PC-3 (cell line): ENCODE results near the gene EIF2S2. TPM values are rescaled to one million over a fixed set of nuclear protein-coding genes. Genes with fewer than 3 reads are reported as not detected.

Source experiments
- ATAC-seq: fragments of 200-7000 bp; cut with Tn5 transposase; 2 replicates; pipeline ENCODE4 v1.9.1; 2020; ENCODE audit warnings: mild to moderate bottlenecking, moderate library complexity
- BruUV-seq: library from RNA; stranded (reverse); fragments of 400-500 nt; replicated peaks from 2 replicates; lab custom pipeline; 2021; lab: Mats Ljungman, UMichigan
- CTCF ChIA-PET: fragments of 300-600 bp; sonication (Branson Sonifier 250); formaldehyde crosslinking; loops from one replicate; lab custom pipeline; 2022; ENCODE audit warnings: antibody characterized with exemption; lab: Charles Lee
- POLR2A ChIA-PET: fragments of 300-600 bp; sonication (Branson Sonifier 250); formaldehyde crosslinking; loops from one replicate; lab custom pipeline; 2022; ENCODE audit warnings: antibody characterized with exemption; ENCODE audit not compliant: unreplicated experiment; lab: Charles Lee
- DNase-seq: peaks from one replicate; pipeline ENCODE4 v3.0.0-alpha.2; 2015
- H2AFZ ChIP-seq: fragments of 300-600 bp; sonication (generic); 2 replicates; pipeline ENCODE4 v1.6.0; 2016; ENCODE audit warnings: antibody characterized with exemption, low read length
- H3F3A ChIP-seq: fragments of 300-600 bp; sonication (generic); one replicate; pipeline ENCODE4 v1.6.0; 2017; ENCODE audit warnings: antibody characterized with exemption, low read length, control low read depth, mild to moderate bottlenecking; ENCODE audit not compliant: unreplicated experiment
- H3K27ac ChIP-seq: fragments of 300-600 bp; sonication (generic); 2 replicates; pipeline ENCODE4 v1.5.1; 2016; ENCODE audit warnings: mild to moderate bottlenecking, low read length
- H3K27me3 ChIP-seq: fragments of 300-600 bp; sonication (generic); 2 replicates; pipeline ENCODE4 v1.6.1; 2016; ENCODE audit warnings: low read length, mixed read lengths
- H3K36me3 ChIP-seq: fragments of 300-600 bp; sonication (generic); 2 replicates; pipeline ENCODE4 v1.6.1; 2016; ENCODE audit warnings: low read depth, mixed run types, low read length, mixed read lengths
- H3K4me1 ChIP-seq: fragments of 300-600 bp; sonication (generic); 2 replicates; pipeline ENCODE4 v1.5.1; 2016; ENCODE audit warnings: low read length; ENCODE audit not compliant: insufficient read depth
- H3K4me2 ChIP-seq: fragments of 300-600 bp; sonication (generic); 2 replicates; pipeline ENCODE4 v1.6.0; 2016; ENCODE audit warnings: low read length
- H3K4me3 ChIP-seq: fragments of 300-600 bp; sonication (generic); 2 replicates; pipeline ENCODE4 v1.5.1; 2016; ENCODE audit warnings: mild to moderate bottlenecking, low read length, mixed read lengths
- H3K79me2 ChIP-seq: fragments of 300-600 bp; sonication (generic); 2 replicates; pipeline ENCODE4 v1.6.1; 2017; ENCODE audit warnings: low read length, mixed read lengths
- H3K9ac ChIP-seq: fragments of 300-600 bp; sonication (generic); 2 replicates; pipeline ENCODE4 v1.6.0; 2016; ENCODE audit warnings: mild to moderate bottlenecking, low read length
- H3K9me2 ChIP-seq: fragments of 300-600 bp; sonication (generic); replicated peaks from 2 replicates; pipeline ENCODE4 v1.6.1; 2016; ENCODE audit warnings: mixed run types, low read length, mixed read lengths
- H3K9me3 ChIP-seq: fragments of 300-600 bp; sonication (generic); 2 replicates; pipeline ENCODE4 v1.6.1; 2016; ENCODE audit warnings: low read length, mixed read lengths
- H4K20me1 ChIP-seq: fragments of 300-600 bp; sonication (generic); 2 replicates; pipeline ENCODE4 v1.6.1; 2016; ENCODE audit warnings: low read length, mixed read lengths
- CTCF ChIP-seq: fragments of 300-600 bp; sonication (generic); conservative IDR thresholded peaks from 2 replicates; pipeline ENCODE4 v1.5.1; 2017; ENCODE audit warnings: antibody characterized with exemption, low read depth, mild to moderate bottlenecking, low read length
- EZH2 ChIP-seq: fragments of 300-600 bp; sonication (generic); IDR thresholded peaks from one replicate; pipeline ENCODE4 v1.6.1; 2017; ENCODE audit warnings: antibody characterized with exemption, mild to moderate bottlenecking, low read length; ENCODE audit not compliant: unreplicated experiment
- EZH2phosphoT487 ChIP-seq: fragments of 300-600 bp; sonication (generic); IDR thresholded peaks from 2 replicates; pipeline ENCODE4 v1.6.1; 2018; ENCODE audit warnings: mild to moderate bottlenecking, antibody characterized with exemption, low read length, borderline replicate concordance
- intact Hi-C: fragments of 100-400 bp; cut with micrococcal nuclease; formaldehyde crosslinking; loops from 2 replicates; pipeline ENCODE4 v1.9.0; 2023
- total RNA-seq: library from RNA; depleted of rRNA; stranded (reverse); fragments of >200 nt; gene quantifications from 2 replicates; pipeline ENCODE4 v1.2.3, GENCODE V29; 2014

EIF2S2 gene
- total RNA-seq, 1 experiment from 2014 or later: 83.4 TPM

GRCh38 chr20:34112600-34113101 lies 608 bp upstream of the EIF2S2 start:
- peak overlapping the region; percentile 94 for H2AFZ ChIP-seq
- H3K4me2 ChIP-seq: peak overlapping the region; percentile 96
- DNase-seq (no peak), ATAC-seq (peak; percentile 5)
- H3F3A ChIP-seq: no peaks in the 10 kb centered on the region
- peak overlapping the region; percentile 98 for H3K9ac ChIP-seq
- peak overlapping the region; percentile 97 for H3K4me3 ChIP-seq
- intact Hi-C loops: loop anchor here (1.0 to 5.0 kb wide), 2 partner anchors 118 to 380 kb away; partner anchors contain the start of gene ZNF341
- H3K79me2 ChIP-seq: peaks cover 44% of the 10 kb centered on the region
- ChIA-PET POLR2A (interaction anchor here (0.5 to 1.2 kb wide), 7 partner anchors 119 to 1637 kb away, joined by 3 to 6 read pairs (median 4); partner anchors contain the start of genes CDK5RAP1, ITCH, RALY and RBM39), CTCF (interaction anchor here (0.5 to 1.0 kb wide), 4 partner anchors 558 to 1262 kb away, joined by 3 to 8 read pairs (median 4); partner anchors contain the start of gene CBFA2T2)
- H3K36me3 ChIP-seq: peaks cover 15% of the 10 kb centered on the region; the same call in 1 of the 2 replicates
- BruUV-seq: TSS peak; percentile 96
- H3K9me2 ChIP-seq: no peaks in the 10 kb centered on the region
- H3K27me3 ChIP-seq: no peaks in the 10 kb centered on the region
- TF ChIP-seq CTCF: no peak
- no peak for TF ChIP-seq EZH2
- TF ChIP-seq EZH2phosphoT487: no peak
- peaks cover 39% of the 10 kb centered on the region for H4K20me1 ChIP-seq
- H3K9me3 ChIP-seq: no peaks in the 10 kb centered on the region
- peaks cover 26% of the 10 kb centered on the region; the same call in 1 of the 2 replicates for H3K4me1 ChIP-seq
- no peak overlapping the region for H3K27ac ChIP-seq

- BruUV-seq: TSS peak; percentile 46
- TF ChIP-seq CTCF: 0 out of 2 replicates have a peak, but pooled peaks have one; percentile 19
- TF ChIP-seq EZH2: no peak
- TF ChIP-seq EZH2phosphoT487: no peak
- Histone ChIP-seq H3K9me3 (no peaks in the 10 kb centered on the region), H3K4me2 (peak overlapping the region; percentile 92), H3K4me1 (peaks cover 27% of the 10 kb centered on the region; the same call in 1 of the 2 replicates), H3K9ac (peak overlapping the region; percentile 98), H3K9me2 (no peaks in the 10 kb centered on the region), H3F3A (no peaks in the 10 kb centered on the region), H3K4me3 (peak overlapping the region; percentile 97), H3K36me3 (peaks cover 20% of the 10 kb centered on the region; the same call in 1 of the 2 replicates), H4K20me1 (peaks cover 54% of the 10 kb centered on the region), H3K79me2 (peaks cover 61% of the 10 kb centered on the region), H2AFZ (peak overlapping the region; percentile 67), H3K27ac (peak overlapping the region; percentile 68), H3K27me3 (no peaks in the 10 kb centered on the region)
- intact Hi-C loops: loop anchor here (5.0 kb wide), 1 partner anchor 379 kb away; the partner anchor contains the start of gene ZNF341
- CTCF ChIA-PET: no interaction called here
- DNase-seq: peak; percentile 38
- no peak for ATAC-seq
- POLR2A ChIA-PET: no interaction called here
Measured at GRCh38 chr20:34110745-34111641, 1.1 kb downstream of the EIF2S2 start.
